Astrocyte (in vitro differentiated cells and primary cell): ENCODE results near the gene TEX22. TPM values are rescaled to one million over a fixed set of nuclear protein-coding genes. Genes with fewer than 3 reads are reported as not detected.

Experiments
- DNase-seq: peaks from one replicate; pipeline ENCODE4 v3.0.0-alpha.2; 2010; ENCODE audit warnings: low read depth
- FAIRE-seq: peaks from 2 replicates; lab custom pipeline; 2011; peaks lifted over from hg19 to GRCh38; lab: Jason Lieb, UNC
- H2AFZ ChIP-seq: 2 replicates; pipeline ENCODE4 v1.6.0; 2012; ENCODE audit warnings: low read depth, low read length, inconsistent platforms
- H3K27ac ChIP-seq: 2 replicates; pipeline ENCODE4 v1.5.1; 2011; ENCODE audit warnings: low read depth, low read length, inconsistent platforms
- H3K27me3 ChIP-seq: 2 replicates; pipeline ENCODE4 v1.6.0; 2011; ENCODE audit warnings: low read length, inconsistent platforms; ENCODE audit not compliant: insufficient read depth
- H3K36me3 ChIP-seq: 2 replicates; pipeline ENCODE4 v1.5.1; 2011; ENCODE audit warnings: low read length, inconsistent platforms; ENCODE audit not compliant: insufficient read depth
- H3K4me1 ChIP-seq: 2 replicates; pipeline ENCODE4 v1.5.1; 2011; ENCODE audit warnings: low read length, inconsistent platforms; ENCODE audit not compliant: insufficient read depth
- H3K4me2 ChIP-seq: 2 replicates; pipeline ENCODE4 v1.6.0; 2012; ENCODE audit warnings: low read length, inconsistent platforms
- H3K4me3 ChIP-seq: 2 replicates; pipeline ENCODE4 v1.5.1; 2011; ENCODE audit warnings: low read depth, mild to moderate bottlenecking, low read length, inconsistent platforms; ENCODE audit not compliant: insufficient read depth
- H3K79me2 ChIP-seq: 2 replicates; pipeline ENCODE4 v1.6.0; 2012; ENCODE audit warnings: mild to moderate bottlenecking, low read length, inconsistent platforms; ENCODE audit not compliant: insufficient read depth
- H3K9ac ChIP-seq: 2 replicates; pipeline ENCODE4 v1.6.0; 2012; ENCODE audit warnings: mild to moderate bottlenecking, low read length, inconsistent platforms
- H3K9me3 ChIP-seq: 2 replicates; pipeline ENCODE4 v1.5.1; 2012; ENCODE audit warnings: low read depth, mild to moderate bottlenecking, low read length, inconsistent platforms; ENCODE audit not compliant: insufficient read depth
- H4K20me1 ChIP-seq: 2 replicates; pipeline ENCODE4 v1.6.0; 2012; ENCODE audit warnings: low read length, inconsistent platforms; ENCODE audit not compliant: insufficient read depth
- H3K27ac Mint-ChIP-seq: one replicate; pipeline ENCODE4 v1.8.0; 2021; ENCODE audit warnings: mild to moderate bottlenecking, mixed read lengths; ENCODE audit not compliant: unreplicated experiment
- H3K27me3 Mint-ChIP-seq: one replicate; pipeline ENCODE4 v1.8.0; 2021; ENCODE audit warnings: low read depth, mixed read lengths; ENCODE audit not compliant: unreplicated experiment
- H3K36me3 Mint-ChIP-seq: one replicate; pipeline ENCODE4 v1.8.0; 2021; ENCODE audit warnings: low read depth, mixed read lengths; ENCODE audit not compliant: unreplicated experiment
- H3K4me1 Mint-ChIP-seq: one replicate; pipeline ENCODE4 v1.8.0; 2021; ENCODE audit warnings: low read depth, mixed read lengths; ENCODE audit not compliant: unreplicated experiment
- H3K4me3 Mint-ChIP-seq: one replicate; pipeline ENCODE4 v1.8.0; 2021; ENCODE audit warnings: mild to moderate bottlenecking, moderate library complexity, mixed read lengths; ENCODE audit not compliant: unreplicated experiment
- H3K9me3 Mint-ChIP-seq: one replicate; pipeline ENCODE4 v1.8.0; 2021; ENCODE audit warnings: mild to moderate bottlenecking, mixed read lengths; ENCODE audit not compliant: unreplicated experiment
- CTCF ChIP-seq: IDR thresholded peaks from 2 replicates; pipeline ENCODE4 v1.5.1; 2011; ENCODE audit warnings: low read depth, mild to moderate bottlenecking, inconsistent platforms, low read length, moderate library complexity; ENCODE audit not compliant: insufficient read depth
- EZH2 ChIP-seq: IDR thresholded peaks from 2 replicates; pipeline ENCODE4 v1.6.1; 2012; ENCODE audit warnings: mild to moderate bottlenecking, low read length, inconsistent platforms; ENCODE audit not compliant: insufficient read depth
- total RNA-seq: library from RNA; stranded (reverse); gene quantifications from 2 replicates; pipeline ENCODE4 v1.2.1, GENCODE V29; 2021

Gene TEX22
- total RNA-seq, 1 donor from 2014 or later = 1.2 TPM

GRCh38 chr14:105456736-105457617 is 58.6 kb downstream of the TEX22 start:
- Histone ChIP-seq H4K20me1 (peaks cover 11% of the 10 kb centered on the region), H3K9ac (no peak overlapping the region), H3K4me2 (no peak overlapping the region), H3K27ac (no peak overlapping the region), H3K27me3 (no peaks in the 10 kb centered on the region), H3K9me3 (no peaks in the 10 kb centered on the region), H3K79me2 (no peaks in the 10 kb centered on the region), H3K4me1 (no peaks in the 10 kb centered on the region), H3K4me3 (no peak overlapping the region), H2AFZ (no peak overlapping the region), H3K36me3 (peaks cover 2% of the 10 kb centered on the region)
- no peak for TF ChIP-seq EZH2
- no peak for TF ChIP-seq CTCF
- Mint-ChIP-seq H3K27me3 (no peaks in the 10 kb centered on the region), H3K4me3 (no peak overlapping the region), H3K27ac (no peak overlapping the region), H3K4me1 (no peaks in the 10 kb centered on the region), H3K36me3 (peaks cover 2% of the 10 kb centered on the region), H3K9me3 (no peaks in the 10 kb centered on the region)
- FAIRE-seq (no peak), DNase-seq (no peak)

DNA sequence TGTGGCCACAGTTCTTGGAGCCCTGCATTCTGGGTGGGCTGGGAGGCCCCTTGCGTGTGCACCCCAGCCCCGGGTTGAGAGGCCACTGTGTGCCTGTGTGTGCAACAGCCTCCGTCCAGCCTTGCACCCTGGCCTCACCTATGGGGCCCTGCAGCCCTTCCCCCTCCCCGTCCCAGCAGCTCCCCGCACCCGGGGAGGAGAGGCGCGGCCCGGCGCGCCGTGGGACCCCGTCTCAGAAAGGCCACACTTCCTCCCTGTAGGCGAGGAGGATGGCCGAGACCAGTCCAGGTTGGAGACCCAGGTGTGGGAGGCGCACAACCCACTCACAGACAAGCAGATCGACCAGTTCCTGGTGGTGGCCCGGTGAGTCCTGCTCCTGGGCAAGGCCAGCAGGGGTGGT is 59.7 kb downstream of the TEX22 start:
- peaks cover 2% of the 10 kb centered on the region for H3K36me3 ChIP-seq
- H3K36me3 Mint-ChIP-seq = peaks cover 3% of the 10 kb centered on the region

More for the DNA sequence above, 59.7 kb downstream of the TEX22 start:
- no peaks in the 10 kb centered on the region for H3K79me2 ChIP-seq
- no peak overlapping the region for H3K27ac ChIP-seq
- Mint-ChIP-seq H3K4me1 (peaks cover under 1% of the 10 kb centered on the region), H3K4me3 (no peak overlapping the region), H3K27ac (no peak overlapping the region), H3K27me3 (no peaks in the 10 kb centered on the region), H3K9me3 (no peaks in the 10 kb centered on the region)
- no peaks in the 10 kb centered on the region for H3K27me3 ChIP-seq
- DNase-seq (no peak), FAIRE-seq (no peak)
- no peaks in the 10 kb centered on the region for H3K9me3 ChIP-seq
- TF ChIP-seq EZH2 (no peak), CTCF (no peak)
- no peak overlapping the region for H2AFZ ChIP-seq
- no peak overlapping the region for H3K9ac ChIP-seq
- peaks cover 11% of the 10 kb centered on the region for H4K20me1 ChIP-seq
- H3K4me2 ChIP-seq = no peak overlapping the region
- no peak overlapping the region for H3K4me3 ChIP-seq
- no peaks in the 10 kb centered on the region for H3K4me1 ChIP-seq
